A549 (cell line): ENCODE results near the gene NARS2.

Experiments used
- CTCF ChIP-seq: fragments of >200 bp; sonication (Bioruptor Twin); formaldehyde crosslinking; IDR thresholded peaks from 3 replicates; pipeline ENCODE4 v1.5.1; 2016
- MYC ChIP-seq: IDR thresholded peaks from 2 replicates; pipeline ENCODE4 v1.6.1; 2012; ENCODE audit warnings: mild to moderate bottlenecking, inconsistent platforms, low read length, improper control_type of control experiment, borderline replicate concordance
- POLR2A ChIP-seq: IDR thresholded peaks from 2 replicates; pipeline ENCODE4 v1.6.1; 2012; ENCODE audit warnings: mild to moderate bottlenecking, low read length
- RAD21 ChIP-seq, 2 experiments: fragments of >200 bp in 1 of 2; sonication (Bioruptor Twin) in 1 of 2; formaldehyde crosslinking in 1 of 2; IDR thresholded peaks in 1 of 2; conservative IDR thresholded peaks in 1 of 2; 2 replicates in 1 of 2; 3 replicates in 1 of 2; pipeline ENCODE4 v1.6.1; 2012 to 2018; ENCODE audit warnings: inconsistent platforms in 1 of 2
- RNF2 ChIP-seq: fragments of 200-600 bp; sonication (generic); IDR thresholded peaks from 2 replicates; pipeline ENCODE4 v1.6.1; 2016; ENCODE audit warnings: low read depth, mild to moderate bottlenecking, antibody characterized with exemption, moderate library complexity, borderline replicate concordance
- TFCP2L1 ChIP-seq: fragments of 250-450 bp; sonication (Bioruptor Pico); IDR thresholded peaks from 2 replicates; pipeline ENCODE4 v1.5.0; 2021; ENCODE audit warnings: mild to moderate bottlenecking
- TF ChIP-seq, protein P1 (sequence below): fragments of >200 bp; sonication (Bioruptor Twin); formaldehyde crosslinking; IDR thresholded peaks from 3 replicates; pipeline ENCODE4 v1.6.1; 2016
- TF ChIP-seq, protein P2 (sequence below): fragments of 150-350 bp; IDR thresholded peaks from 2 replicates; pipeline ENCODE4 v1.6.1; 2014; ENCODE audit warnings: low read depth, mild to moderate bottlenecking, low read length

GRCh38 chr11:78606667-78607066 lies 32.0 kb upstream of the NARS2 start:
- no peak for TF ChIP-seq POLR2A
- TF ChIP-seq RNF2: no peak
- TF ChIP-seq TFCP2L1: no peak
- no peak for TF ChIP-seq CTCF
- TF ChIP-seq, protein P1, sequence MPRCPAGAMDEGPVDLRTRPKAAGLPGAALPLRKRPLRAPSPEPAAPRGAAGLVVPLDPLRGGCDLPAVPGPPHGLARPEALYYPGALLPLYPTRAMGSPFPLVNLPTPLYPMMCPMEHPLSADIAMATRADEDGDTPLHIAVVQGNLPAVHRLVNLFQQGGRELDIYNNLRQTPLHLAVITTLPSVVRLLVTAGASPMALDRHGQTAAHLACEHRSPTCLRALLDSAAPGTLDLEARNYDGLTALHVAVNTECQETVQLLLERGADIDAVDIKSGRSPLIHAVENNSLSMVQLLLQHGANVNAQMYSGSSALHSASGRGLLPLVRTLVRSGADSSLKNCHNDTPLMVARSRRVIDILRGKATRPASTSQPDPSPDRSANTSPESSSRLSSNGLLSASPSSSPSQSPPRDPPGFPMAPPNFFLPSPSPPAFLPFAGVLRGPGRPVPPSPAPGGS: no peak
- TF ChIP-seq, protein P2, sequence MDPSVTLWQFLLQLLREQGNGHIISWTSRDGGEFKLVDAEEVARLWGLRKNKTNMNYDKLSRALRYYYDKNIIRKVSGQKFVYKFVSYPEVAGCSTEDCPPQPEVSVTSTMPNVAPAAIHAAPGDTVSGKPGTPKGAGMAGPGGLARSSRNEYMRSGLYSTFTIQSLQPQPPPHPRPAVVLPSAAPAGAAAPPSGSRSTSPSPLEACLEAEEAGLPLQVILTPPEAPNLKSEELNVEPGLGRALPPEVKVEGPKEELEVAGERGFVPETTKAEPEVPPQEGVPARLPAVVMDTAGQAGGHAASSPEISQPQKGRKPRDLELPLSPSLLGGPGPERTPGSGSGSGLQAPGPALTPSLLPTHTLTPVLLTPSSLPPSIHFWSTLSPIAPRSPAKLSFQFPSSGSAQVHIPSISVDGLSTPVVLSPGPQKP: no peak
- no peak for TF ChIP-seq MYC
- TF ChIP-seq RAD21 (conservative IDR thresholded peaks at IDR 0.05 in 1 of 2, IDR thresholded peaks at IDR 0.05 in 1 of 2): no peak
